Nephron (organoid): ENCODE data around the gene FGF19.

Experiments used
- H3K27ac Mint-ChIP-seq, 3 experiments: 2 replicates each; pipeline ENCODE4 v1.8.0; 2020; ENCODE audit warnings: mixed read lengths in 3 of 3, mild to moderate bottlenecking in 2 of 3, moderate library complexity in 1 of 3
- H3K27me3 Mint-ChIP-seq: 2 replicates; pipeline ENCODE4 v1.8.0; 2021; ENCODE audit warnings: low read depth, mild to moderate bottlenecking, moderate library complexity, mixed read lengths
- H3K36me3 Mint-ChIP-seq: 2 replicates; pipeline ENCODE4 v1.8.0; 2020; ENCODE audit warnings: low read depth, mixed read lengths
- H3K4me1 Mint-ChIP-seq: 2 replicates; pipeline ENCODE4 v1.8.0; 2020; ENCODE audit warnings: mixed read lengths
- H3K4me3 Mint-ChIP-seq, 3 experiments: 2 replicates each; pipeline ENCODE4 v1.8.0; 2020; ENCODE audit warnings: mild to moderate bottlenecking in 3 of 3, mixed read lengths in 3 of 3, moderate library complexity in 2 of 3
- H3K9me3 Mint-ChIP-seq: 2 replicates; pipeline ENCODE4 v1.8.0; 2020; ENCODE audit warnings: mixed read lengths
- CTCF ChIP-seq, 3 experiments: fragments of 200-600 bp; sonication (generic); IDR thresholded peaks; one replicate each; pipeline ENCODE4 v1.5.0; 2021; ENCODE audit warnings: antibody characterized with exemption in 3 of 3; ENCODE audit not compliant: unreplicated experiment in 3 of 3

FGF19 gene

GRCh38 chr11:69707176-69707575 is 3.4 kb upstream of the FGF19 start:
- TF ChIP-seq CTCF (IDR thresholded peaks at IDR 0.05; ENCODE audit: unreplicated experiment in 3 of 3): no peak
- Mint-ChIP-seq H3K27me3 (peaks cover 83% of the 10 kb centered on the region), H3K9me3 (no peaks in the 10 kb centered on the region), H3K36me3 (no peaks in the 10 kb centered on the region), H3K4me3 (peak overlapping the region in 1 of 3 experiments; percentile 25), H3K27ac (peak overlapping the region in 1 of 3 experiments; percentile 13), H3K4me1 (peaks cover 20% of the 10 kb centered on the region)

- Mint-ChIP-seq H3K27me3 (peaks cover 84% of the 10 kb centered on the region), H3K9me3 (no peaks in the 10 kb centered on the region), H3K4me3 (no peak overlapping the region), H3K4me1 (peaks cover 20% of the 10 kb centered on the region), H3K27ac (no peak overlapping the region), H3K36me3 (no peaks in the 10 kb centered on the region)
- TF ChIP-seq CTCF (IDR thresholded peaks at IDR 0.05; ENCODE audit: unreplicated experiment in 3 of 3): no peak
These were observed 2.3 kb upstream of the FGF19 start for GRCh38 chr11:69705901-69706787.

- Mint-ChIP-seq H3K4me1 (peaks cover 27% of the 10 kb centered on the region), H3K9me3 (no peaks in the 10 kb centered on the region), H3K4me3 (peak overlapping the region in 1 of 3 experiments; percentile 47), H3K27ac (no peak overlapping the region), H3K27me3 (peaks cover 89% of the 10 kb centered on the region), H3K36me3 (no peaks in the 10 kb centered on the region)
- TF ChIP-seq CTCF (IDR thresholded peaks at IDR 0.05; ENCODE audit: unreplicated experiment in 3 of 3): no peak
These were observed 1.6 kb upstream of the FGF19 start for GRCh38 chr11:69705351-69705811.

GRCh38 chr11:69704508-69705253 is 859 bp upstream of the FGF19 start:
- Mint-ChIP-seq H3K4me3 (peak overlapping the region; percentile 71 to 76 (median 73)), H3K36me3 (no peaks in the 10 kb centered on the region), H3K27ac (no peak overlapping the region), H3K9me3 (no peaks in the 10 kb centered on the region), H3K4me1 (peaks cover 29% of the 10 kb centered on the region), H3K27me3 (peaks cover 92% of the 10 kb centered on the region)
- peak; percentile 60 to 67 (median 61) for TF ChIP-seq CTCF (IDR thresholded peaks at IDR 0.05; ENCODE audit: unreplicated experiment in 3 of 3)

- no peaks in the 10 kb centered on the region for H3K9me3 Mint-ChIP-seq
- no peak for TF ChIP-seq CTCF (IDR thresholded peaks at IDR 0.05; ENCODE audit: unreplicated experiment in 3 of 3)
- H3K4me1 Mint-ChIP-seq: peaks cover 29% of the 10 kb centered on the region
- H3K36me3 Mint-ChIP-seq: no peaks in the 10 kb centered on the region
- H3K27me3 Mint-ChIP-seq: peaks cover 81% of the 10 kb centered on the region
- no peak overlapping the region for H3K27ac Mint-ChIP-seq
- peak overlapping the region; percentile 47 to 59 (median 54) for H3K4me3 Mint-ChIP-seq
These were observed 412 bp downstream of the FGF19 start for GRCh38 chr11:69703453-69703767.
